DND-41 (cell line): ENCODE results near the gene KDSR.

Experiments
- CTCF ChIP-seq: IDR thresholded peaks from 2 replicates; pipeline ENCODE4 v1.5.1; 2012; ENCODE audit warnings: borderline replicate concordance, low read length, moderate library complexity, mild to moderate bottlenecking; ENCODE audit not compliant: poor library complexity, severe bottlenecking; ENCODE audit errors: extremely low read depth
- EZH2 ChIP-seq: IDR thresholded peaks from 3 replicates; pipeline ENCODE4 v1.6.1; 2012; ENCODE audit warnings: borderline replicate concordance, low read depth, mild to moderate bottlenecking, moderate library complexity, low read length, inconsistent platforms; ENCODE audit not compliant: severe bottlenecking

DNA sequence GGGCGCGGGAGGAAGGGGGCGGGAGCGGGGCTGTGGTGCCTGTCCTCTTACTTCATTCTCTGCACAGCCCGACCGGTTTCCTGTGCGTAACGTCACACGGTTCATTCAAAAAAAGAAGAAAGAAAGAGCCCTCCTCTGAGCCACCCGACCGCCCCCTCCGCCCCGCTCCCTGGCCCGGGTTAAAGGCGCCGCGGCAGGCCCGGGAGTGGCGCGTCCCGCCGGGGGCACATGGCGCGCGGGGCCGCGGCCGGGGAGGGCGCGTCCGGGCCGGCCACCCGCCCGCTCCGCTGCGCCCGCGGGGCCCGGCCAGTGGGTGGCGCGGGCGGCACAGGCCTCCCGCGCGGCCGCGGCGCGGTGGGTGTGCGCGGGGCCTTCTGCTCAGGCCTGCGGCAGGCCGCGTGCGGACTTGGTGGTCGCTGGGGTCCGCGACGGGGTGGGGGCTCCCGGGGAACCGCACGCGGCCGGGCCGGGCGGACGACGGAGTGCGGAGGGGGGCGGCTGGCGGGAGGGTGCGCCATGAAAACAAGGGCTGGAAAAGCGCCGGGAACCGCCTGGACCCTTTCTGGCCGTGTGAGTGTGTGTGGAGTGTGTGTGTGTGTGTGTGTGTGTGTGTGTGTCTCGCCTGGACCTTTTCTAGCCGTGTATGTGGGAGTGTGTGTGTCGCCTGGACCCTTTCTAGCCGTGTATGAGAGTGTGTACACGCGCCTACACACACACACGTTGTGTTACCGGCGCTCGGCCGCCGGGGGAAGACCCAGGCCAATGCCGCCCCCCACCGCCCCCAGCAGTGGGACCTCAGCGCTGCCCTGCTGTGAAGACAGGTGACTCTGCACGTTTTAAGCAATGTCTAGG is 46.7 kb downstream of the KDSR start:
- peak; percentile 38 for TF ChIP-seq CTCF
- TF ChIP-seq EZH2 = no peak
